Nucleus accumbens (tissue), 56 donors: ENCODE results near the gene PRSS8.
"Not testable (repeated sequence)": the region's sequence is repeated elsewhere in the genome, so short reads cannot be mapped to it uniquely, and the experiment has no call there.

Experiments
- DNase-seq, 56 donors: peaks; one replicate each; lab custom pipeline; 2025; lab: John Stamatoyannopoulos, UW

PRSS8 gene

DNA sequence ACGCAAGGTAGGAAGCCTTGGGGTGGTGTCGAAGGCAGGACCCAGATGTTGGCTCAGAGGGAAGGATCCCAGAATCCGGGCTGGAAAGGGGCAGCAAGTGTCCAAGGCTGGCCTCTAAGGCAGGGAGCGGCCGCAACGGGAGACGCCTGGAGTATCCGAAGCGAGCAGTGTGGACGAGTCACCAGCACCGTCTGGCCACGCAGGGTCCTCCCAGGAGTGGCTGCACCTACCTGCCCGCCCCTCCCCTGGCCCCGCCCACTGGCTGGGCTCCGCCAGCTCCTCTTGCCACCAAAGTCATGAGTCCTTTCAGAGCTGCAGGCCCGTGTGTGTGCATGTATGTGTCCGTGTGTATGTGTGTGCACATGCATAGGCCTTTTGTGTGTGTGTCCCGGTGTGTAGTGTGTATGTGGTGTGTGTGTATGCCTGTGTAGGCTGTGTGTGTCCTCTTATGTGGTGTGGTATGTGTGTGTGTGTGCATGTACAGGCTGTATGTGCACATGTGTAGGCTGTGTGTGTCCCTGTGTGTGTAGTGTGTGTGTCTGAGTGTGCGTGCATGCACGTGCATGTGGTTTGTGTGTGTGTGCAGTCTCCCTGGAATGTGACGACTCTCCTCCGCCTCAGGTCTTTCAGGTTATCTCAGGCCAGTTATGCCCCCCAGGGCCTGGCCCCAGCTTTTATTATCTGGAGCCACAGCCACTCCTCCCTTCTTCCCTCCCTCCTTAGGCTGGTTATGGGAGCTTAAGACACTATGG, at the start of gene PRSS8:
TSS of gene PRSS8 (minus strand) at position 193 of the 752 bp plus-strand sequence. CDS start 229 bp downstream, outside the sequence.
- DNase-seq = peak in 1 of 56 donors; percentile 10

DNA sequence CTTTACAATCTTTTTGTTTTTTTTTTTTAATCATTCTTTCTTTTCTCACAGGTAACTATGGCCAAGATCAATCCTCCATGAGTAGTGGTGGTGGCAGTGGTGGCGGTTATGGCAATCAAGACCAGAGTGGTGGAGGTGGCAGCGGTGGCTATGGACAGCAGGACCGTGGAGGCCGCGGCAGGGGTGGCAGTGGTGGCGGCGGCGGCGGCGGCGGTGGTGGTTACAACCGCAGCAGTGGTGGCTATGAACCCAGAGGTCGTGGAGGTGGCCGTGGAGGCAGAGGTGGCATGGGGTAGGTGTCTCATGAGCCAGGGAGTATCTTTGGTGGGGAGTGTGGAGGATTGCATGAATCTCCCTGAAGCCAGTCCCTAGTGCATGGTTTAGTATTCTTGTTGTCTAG, 49.4 kb upstream of the PRSS8 start:
- DNase-seq = no peak

DNA sequence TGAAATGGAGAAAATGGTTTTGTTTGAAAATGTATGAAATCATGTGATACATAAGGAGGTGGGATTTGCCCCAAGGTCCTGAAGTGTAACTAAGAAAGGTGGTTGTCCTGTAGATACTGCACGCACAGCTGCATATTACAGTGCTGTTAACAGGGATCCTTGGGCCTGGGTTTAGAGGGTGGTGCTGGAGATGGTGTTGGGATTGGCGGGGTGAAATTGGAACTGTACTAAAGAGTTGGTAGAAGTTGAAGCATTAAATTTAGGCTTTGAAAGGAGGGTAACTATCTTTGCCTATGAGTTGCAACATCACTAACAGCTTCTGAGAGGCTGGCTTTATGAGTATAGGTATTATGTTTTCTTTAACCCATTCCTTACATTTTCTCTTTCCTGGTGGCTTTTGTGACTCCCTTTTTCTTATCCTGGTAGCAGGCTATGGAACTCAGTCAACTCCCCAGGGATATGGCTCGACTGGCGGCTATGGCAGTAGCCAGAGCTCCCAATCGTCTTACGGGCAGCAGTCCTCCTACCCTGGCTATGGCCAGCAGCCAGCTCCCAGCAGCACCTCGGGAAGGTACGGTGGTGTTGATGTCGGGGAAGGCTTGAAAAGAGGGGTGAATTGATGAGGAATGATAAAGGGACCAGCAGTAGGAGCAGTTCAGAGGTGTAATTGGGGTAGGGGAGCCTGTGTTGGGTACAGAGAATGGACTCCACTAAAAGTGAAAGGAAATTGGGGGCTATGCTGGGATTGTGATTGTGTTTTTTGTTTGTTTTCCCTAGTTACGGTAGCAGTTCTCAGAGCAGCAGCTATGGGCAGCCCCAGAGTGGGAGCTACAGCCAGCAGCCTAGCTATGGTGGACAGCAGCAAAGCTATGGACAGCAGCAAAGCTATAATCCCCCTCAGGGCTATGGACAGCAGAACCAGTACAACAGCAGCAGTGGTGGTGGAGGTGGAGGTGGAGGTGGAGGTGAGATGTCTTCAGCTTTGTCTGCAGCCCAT, 48.2 kb upstream of the PRSS8 start:
- no peak for DNase-seq

DNA sequence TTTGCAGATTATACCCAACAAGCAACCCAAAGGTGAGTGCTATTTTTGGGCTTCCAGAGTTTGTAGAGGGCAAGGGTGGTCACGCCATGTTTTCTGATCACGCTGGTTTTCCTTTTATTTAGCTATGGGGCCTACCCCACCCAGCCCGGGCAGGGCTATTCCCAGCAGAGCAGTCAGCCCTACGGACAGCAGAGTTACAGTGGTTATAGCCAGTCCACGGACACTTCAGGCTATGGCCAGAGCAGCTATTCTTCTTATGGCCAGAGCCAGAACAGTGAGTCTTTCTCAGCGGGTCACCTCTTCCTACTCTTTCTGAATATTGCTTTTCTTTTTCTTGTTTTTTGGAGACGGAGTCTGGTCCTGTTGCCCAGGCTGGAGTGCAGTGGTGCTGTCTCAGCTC, 46.9 kb upstream of the PRSS8 start:
- DNase-seq = no peak

DNA sequence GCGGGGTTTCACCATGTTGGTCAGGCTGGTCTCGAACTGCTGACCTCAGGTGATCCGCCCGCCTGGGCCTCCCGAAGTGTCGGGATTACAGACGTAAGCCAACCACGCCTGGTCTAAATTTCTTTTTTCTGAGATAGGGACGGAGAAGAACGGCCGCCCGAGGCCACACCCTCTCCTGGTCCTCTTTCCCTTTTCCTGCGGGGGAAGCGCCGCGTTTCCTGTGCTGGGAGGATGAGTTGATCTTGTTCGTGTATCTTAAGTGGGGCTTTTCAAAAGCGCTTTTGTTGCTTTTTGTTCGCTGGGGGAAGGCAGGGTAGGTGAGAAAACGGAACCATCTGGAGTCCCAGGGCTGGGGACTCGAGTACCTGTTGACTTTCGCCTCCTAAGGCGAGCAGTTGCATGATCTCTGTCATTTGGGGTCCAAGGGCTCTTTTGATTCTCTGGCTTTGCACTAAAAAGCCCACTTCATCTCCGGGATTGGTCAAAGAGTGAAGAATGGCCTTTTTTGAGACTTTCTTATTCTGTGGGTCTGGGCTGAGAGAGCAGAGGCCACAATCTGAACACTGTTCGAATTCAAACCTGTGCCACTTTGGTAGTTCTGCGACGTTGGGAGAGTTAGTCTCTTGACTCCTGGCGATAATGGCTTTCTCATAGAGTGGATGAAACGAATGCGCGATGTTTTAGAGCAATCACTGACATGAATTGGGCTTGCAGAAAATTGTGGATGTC, 45.7 kb upstream of the PRSS8 start:
- DNase-seq = peak in 6 of 56 donors; percentile 3 to 31 (median 12)

DNA sequence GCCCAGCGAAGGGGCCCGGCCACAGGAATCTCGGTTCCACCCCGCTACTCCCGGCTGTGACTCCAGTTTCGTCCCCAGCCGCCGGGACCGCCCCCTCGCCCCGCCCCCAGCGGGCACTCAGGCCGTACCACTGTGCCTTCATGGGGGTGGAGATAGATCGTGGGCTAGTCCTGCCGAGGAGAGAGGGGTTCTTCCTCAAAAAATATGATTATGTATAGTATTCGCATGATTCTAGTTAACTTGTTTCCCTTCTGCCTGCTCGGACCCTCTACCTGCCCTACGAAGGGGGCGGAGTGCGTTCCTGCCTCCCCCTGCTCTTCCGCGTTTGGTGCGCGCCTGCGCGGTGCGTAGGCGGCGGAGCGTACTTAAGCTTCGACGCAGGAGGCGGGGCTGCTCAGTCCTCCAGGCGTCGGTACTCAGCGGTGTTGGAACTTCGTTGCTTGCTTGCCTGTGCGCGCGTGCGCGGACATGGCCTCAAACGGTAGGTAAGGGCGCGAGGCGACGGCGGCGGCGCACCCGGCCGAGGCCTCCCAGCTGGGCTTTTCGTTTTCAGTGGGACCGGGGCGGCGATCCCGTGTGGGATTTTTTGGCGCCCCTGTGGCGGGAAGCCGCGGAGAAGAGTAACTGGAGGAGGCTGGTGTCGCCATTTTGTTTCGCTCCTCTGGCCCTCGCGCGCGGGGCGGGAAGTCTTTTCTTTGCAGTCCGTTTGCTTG, 44.4 kb upstream of the PRSS8 start, which contains the start of gene FUS:
TSS of gene FUS (plus strand) at position 393 of the 713 bp plus-strand sequence. CDS start at position 469, 76 bp downstream.
- peak; percentile 33 to 99 (median 89) for DNase-seq

DNA sequence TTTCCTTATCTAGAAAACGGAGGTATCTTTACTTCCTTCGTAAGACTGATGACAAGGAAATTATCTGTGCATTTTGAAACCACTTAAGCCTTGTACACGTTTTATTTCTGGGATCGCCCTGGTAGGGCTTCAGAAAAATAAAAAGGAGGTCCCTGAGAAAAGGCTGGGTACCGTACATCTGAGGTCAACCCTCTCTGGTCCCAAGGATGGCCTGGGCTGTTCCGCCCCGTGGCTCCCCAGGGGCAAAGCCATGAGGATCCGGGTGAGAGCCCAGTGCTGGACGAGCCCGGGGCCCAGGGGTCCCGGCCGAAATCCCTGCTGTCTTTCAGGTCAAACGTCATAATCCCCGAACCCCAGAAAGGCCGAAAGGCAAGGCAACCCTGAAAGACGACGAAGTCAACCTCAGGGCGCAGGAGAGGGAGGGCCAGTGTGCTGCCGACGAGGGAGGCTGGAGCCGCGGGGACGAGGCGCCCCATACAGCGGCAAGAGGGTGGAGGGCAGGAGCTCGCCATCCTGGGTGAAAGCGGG, 43.8 kb upstream of the PRSS8 start:
- peak in 1 of 56 donors; percentile 45 for DNase-seq

DNA sequence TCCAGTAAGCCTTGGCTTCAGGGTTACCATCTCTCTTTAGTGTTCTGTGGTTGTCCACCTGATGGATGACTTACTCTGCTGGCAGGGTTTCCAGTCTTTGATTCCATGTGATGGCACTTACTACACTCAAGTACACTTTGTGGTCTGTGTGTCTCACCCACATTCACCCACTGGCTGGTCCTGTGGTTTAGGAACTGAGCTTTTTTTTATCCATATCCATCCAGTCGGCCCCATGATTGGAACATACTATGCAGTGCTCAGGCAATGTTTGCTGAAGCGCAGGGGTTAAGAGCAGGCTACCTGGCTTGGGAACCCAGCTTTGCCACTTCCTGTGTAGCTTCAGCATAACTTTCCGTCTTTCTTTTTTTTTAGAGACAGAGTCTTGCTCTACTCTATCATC, 41.6 kb upstream of the PRSS8 start:
- DNase-seq = no peak

DNA sequence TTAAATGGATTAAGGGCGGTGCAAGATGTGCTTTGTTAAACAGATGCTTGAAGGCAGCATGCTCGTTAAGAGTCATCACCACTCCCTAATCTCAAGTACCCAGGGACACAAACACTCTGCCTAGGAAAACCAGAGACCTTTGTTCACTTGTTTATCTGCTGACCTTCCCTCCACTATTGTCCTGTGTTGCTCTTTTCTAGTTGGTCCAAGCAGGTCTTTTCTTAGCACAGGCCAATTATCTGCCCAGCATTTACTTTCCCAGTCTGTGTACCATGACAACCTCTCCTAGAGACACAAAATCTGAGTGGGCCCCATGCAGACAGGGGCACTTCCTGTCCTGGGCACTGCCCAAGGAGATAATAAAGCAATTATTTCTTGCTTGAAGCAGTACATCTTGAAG, 34.5 kb upstream of the PRSS8 start:
- not testable (repeated sequence) for DNase-seq

DNA sequence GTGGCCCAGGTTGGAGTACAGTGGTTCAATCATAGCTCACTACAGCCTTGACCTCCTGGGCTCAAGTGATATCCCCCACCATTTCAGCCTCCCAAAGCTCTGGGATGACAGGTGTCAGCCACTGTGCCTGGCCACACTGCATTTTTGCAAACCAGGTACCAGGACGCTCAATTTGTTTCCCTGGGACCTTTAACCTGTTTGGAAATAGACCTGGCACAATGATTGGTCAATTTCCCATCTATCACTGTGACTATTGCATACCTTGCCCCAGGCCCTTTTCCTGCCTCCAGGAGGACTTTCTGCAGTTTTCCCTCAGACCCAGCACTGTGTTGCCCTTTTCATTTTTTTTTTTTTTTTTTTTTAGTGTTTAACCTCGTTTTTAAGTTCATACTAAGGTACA, 33.3 kb upstream of the PRSS8 start:
- DNase-seq = no peak

DNA sequence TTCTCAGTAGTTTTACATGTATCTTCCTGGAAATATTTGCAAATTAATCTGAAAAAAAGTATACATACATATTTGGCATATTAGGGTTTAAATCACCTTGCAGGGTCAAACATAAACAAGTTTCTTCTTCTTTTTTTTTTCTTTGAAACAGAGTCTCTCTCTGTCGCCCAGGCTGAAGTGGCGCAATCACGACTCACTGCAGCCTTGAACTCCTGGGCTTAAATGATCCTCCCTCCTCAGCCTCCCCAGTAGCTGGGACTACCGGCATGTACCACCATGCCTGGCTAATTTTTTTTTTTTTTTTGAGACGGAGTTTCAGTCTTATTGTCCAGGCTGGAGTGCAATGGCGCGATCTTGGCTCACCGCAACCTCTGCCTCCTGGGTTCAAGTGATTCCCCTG, 31.8 kb upstream of the PRSS8 start:
- no peak for DNase-seq

DNA sequence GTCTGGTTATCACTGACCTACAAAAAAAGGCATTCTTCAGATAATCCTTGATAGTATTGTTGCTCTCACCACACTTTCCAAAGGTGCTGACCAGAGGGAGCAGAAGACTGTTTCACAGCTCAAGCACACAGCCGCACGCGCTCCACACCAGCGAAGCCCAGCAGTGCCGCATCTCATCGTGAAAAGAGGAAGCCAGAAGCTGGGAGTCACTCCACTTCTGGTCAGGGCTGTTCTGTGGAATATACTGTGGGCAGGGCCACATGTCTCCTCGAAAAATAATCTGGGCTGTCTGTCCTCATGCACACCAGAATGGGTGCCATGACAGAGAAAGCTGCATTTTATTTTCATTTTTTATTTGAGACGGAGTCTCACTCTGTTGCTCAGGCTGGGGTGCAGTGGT, 21.6 kb upstream of the PRSS8 start:
- DNase-seq = no peak

DNA sequence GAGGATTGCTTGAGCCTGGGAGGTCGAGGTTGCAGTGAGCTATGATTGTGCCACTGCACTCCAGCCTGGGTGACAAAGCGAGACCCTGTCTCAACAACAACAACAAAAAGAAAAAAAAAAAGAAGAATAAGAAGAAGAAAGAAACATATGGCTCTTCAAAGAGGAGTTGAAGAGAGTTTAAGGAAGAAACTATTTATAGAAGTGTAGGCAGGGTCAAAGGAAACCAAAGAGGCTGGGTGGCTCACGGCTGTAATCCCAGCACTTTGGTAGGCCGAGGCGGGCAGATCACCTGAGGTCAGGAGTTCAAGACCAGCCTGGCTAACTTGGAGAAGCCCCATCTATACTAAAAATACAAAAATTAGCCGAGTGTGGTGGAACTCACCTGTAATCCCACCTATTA, 15.4 kb upstream of the PRSS8 start:
- DNase-seq = not testable (repeated sequence)

DNA sequence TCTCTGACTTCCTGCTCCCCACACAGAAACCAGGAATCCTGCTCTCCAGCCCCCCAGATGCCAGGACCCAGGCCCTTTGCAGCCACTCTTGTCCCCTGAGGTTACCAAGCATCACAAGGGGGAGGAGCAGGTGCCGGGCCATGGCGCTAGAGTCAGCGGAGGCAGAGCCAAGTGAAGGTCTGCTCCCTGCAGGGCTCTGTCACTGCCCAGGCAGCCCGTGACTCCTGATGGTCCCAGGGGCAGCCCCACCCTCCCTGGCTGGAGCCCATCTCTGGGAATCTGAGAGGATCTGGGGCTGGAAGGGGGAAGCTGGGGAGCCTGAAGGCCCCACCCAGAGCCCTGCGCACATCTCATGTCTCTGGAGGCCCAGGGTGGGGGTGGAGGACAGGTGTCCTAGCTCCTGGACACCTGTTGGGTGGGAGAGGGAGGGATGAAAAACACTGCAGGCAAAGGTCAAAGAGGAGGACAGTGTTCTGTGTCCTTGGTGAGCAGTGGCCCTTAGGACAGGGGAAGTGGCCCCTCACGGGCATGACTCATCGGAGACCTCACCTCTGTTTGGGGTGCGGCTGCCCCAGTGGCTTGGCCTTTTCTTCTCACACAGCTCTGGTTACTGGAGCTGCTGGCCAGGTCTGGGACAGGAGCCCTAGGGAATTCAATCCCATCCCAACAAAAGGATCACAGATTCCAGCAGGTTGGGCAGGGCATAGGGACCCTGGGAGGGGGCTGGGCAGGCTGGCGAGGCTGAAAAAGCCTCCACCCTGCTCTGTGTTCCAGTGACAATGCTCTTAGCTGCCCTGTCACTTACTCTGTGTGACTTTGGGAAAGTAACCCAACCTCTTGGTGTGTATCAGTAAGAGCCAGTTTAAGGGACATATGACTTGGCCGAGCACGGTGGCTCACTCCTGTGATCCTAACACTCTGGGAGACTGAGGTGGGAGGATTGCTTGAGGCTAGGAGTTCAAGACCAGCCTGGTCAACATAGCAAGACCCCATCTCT, 14.7 kb upstream of the PRSS8 start, which contains the start of gene PRSS36:
TSS of gene PRSS36 (minus strand) at position 173 of the 997 bp plus-strand sequence. CDS start at position 142, 31 bp downstream.
- DNase-seq = no peak

DNA sequence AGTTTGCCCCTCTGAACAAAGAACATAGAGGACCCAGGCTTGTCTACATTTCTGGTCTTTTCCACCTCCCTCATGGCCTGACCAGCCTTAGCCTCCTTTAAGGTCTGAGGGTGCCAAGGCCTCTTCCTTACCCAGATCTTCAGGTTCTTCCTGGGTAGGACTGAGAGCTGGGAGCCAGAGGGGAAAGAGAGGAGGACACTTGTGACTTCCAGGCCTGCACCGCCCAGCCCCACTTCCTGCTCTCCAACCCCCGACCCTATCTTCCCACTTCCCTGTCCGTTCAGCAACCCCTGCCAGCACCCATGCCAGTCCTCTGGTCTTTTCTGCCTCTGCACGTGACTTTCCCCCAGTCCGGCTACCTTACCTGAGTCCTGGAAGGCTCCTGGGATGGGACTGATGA, 13.8 kb upstream of the PRSS8 start:
- DNase-seq = no peak

DNA sequence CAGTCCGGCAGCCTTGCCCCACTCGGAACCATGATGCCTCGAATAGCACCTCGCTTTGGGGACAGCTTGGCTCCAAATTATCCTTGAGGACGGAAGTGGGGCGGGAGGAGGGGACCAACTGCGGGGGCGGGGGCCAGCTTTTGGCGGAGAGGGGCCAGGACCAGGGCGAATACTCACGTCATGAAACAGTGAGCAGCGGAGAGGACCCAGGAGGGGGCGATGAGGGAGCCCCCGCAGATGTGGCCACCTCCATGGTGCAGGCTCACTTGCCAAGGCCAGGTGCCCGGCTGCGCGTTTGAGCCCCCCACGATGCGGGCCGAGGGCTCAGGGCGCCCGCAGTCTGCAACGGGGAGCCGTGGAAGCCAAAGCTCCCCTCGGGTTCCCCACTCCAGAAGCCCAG, 13.4 kb upstream of the PRSS8 start:
- no peak for DNase-seq

DNA sequence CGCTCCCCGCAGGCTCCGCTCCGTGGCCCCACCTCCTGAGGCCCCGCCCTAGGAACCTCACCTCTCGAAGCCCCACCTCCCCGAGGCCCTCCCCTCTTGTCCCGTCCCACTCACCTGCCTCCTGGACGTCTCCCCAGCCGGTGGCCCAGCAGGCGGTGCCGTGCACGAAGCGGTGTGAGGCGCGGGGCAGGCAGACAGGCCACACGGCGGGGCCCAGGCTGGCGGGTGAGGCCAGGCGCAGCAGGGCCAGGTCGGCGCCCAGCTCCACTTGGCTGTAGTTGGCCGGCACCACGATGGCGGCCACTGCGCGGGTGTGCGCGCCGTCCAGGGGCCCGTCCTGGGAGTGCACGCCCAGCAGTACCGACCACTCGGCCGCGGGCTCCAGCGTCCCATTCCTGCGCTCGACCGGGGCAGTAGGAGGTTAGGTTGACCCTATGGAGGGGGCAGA, 12.8 kb upstream of the PRSS8 start:
- DNase-seq = no peak

DNA sequence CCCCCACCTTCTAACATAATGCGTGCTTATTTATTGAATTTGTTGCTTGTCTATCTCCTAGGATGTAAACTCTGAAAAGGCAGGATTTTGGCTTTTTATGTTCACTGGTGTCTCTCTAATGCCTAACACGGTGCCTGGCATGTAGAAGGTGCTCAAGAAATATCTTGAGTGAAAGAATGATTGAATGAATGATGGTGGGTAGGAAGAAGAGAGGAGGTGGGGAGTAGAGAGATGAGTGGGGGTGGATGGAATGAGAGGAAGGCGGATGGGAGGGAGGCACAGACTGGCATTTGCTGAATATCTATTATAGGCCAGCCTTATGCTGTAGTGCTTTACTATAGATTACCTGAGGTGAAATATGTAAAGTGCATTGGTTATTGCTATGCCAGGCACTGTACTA, 12.0 kb upstream of the PRSS8 start:
- DNase-seq = no peak
